ENCODE results near the gene PABPN1.

- no peak for TF ChIP-seq GATA2 (IDR thresholded peaks at IDR 0.05; ENCODE audit: low read depth, low read length)
- no peak for TF ChIP-seq GATA3 (IDR thresholded peaks at IDR 0.05; ENCODE audit: low read depth, low read length)
These were observed 24.2 kb upstream of the PABPN1 start for GRCh38 chr14:23297096-23297495.

Measured in SH-SY5Y (cell line).